ENCODE measurements around the gene RTN4.

DNA sequence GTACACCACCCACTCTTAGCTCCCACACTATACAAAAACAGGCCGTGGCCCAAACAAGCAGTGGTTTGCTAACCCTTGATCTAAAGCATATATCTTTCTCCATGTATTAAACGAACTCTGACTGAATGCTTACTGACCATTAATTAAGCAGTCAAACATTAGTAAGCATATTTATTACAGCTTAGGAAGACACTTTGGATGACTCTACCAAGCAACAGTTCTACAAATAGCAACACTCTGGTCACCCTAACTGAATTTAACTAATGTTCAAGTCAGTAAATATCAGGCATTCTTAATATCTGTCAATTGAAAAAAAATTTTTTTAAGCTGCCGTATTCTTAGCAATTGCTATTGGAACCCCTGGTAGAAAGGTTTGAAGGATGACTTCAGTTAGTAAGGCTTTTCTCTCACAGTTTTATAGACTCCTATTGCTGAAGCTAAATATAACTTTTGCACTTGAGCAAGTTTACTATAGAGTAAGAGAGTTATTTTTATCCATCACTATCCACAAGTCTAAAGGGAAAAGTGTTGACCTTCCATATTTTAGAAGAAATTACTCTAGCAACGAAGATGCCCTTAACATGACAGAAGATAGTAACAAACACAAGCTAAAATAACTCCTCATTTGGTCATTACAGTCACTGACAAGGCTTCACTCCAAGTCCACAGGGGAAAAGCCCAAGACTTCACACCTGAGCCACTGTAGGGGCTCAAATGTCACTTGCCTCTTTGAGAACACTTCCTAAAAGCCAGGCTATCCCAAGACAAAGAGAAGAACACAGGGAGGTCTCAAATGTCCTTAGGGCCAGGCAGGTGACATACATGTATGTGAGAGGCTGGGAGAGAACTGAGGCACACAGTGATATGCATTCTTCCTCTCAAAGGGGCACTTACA, 74.4 kb downstream of the RTN4 start:
- TF ChIP-seq CTCF (conservative IDR thresholded peaks at IDR 0.05; ENCODE audit: low read depth in 2 of 2) (no peak), REST (IDR thresholded peaks at IDR 0.05; ENCODE audit: unreplicated experiment) (no peak), EZH2 (IDR thresholded peaks at IDR 0.05; ENCODE audit: low read depth, unreplicated experiment) (no peak), ZNF331 (CRISPR knock-in tag; IDR thresholded peaks at IDR 0.05; ENCODE audit: low read depth) (no peak), EZH2phosphoT487 (IDR thresholded peaks at IDR 0.05; ENCODE audit: unreplicated experiment) (no peak), POLR2AphosphoS5 (IDR thresholded peaks at IDR 0.05; ENCODE audit: low read depth) (no peak), ZNF114 (CRISPR knock-in tag; IDR thresholded peaks at IDR 0.05) (no peak), CREB1 (CRISPR knock-in tag; IDR thresholded peaks at IDR 0.05; ENCODE audit: low read depth) (no peak), STAT1 (IDR thresholded peaks at IDR 0.05; ENCODE audit: unreplicated experiment) (no peak)

Measured in GM23338 (cell line).